LNCAP (cell line): ENCODE data around the gene PHACTR1.

ENCODE experiments used
- CTCF ChIP-seq: fragments of 450-650 bp; IDR thresholded peaks from 2 replicates; pipeline ENCODE4 v1.5.1; 2017; ENCODE audit warnings: mild to moderate bottlenecking

Gene PHACTR1

GRCh38 chr6:12806796-12807195 lies 90.2 kb downstream of the PHACTR1 start:
- no peak for TF ChIP-seq CTCF

GRCh38 chr6:12811519-12811918 lies 95.0 kb downstream of the PHACTR1 start:
- TF ChIP-seq CTCF = no peak

- no peak for TF ChIP-seq CTCF
These were observed 96.8 kb downstream of the PHACTR1 start for GRCh38 chr6:12813321-12813720.

- no peak for TF ChIP-seq CTCF
These were observed 97.4 kb downstream of the PHACTR1 start for GRCh38 chr6:12814015-12814414.

GRCh38 chr6:12815089-12815488 lies 98.5 kb downstream of the PHACTR1 start:
- no peak for TF ChIP-seq CTCF

- no peak for TF ChIP-seq CTCF
These were observed 99.5 kb downstream of the PHACTR1 start for GRCh38 chr6:12815884-12816600.

- no peak for TF ChIP-seq CTCF
These were observed 101.8 kb downstream of the PHACTR1 start for GRCh38 chr6:12818324-12818723.

GRCh38 chr6:12823847-12824246 lies 107.3 kb downstream of the PHACTR1 start:
- TF ChIP-seq CTCF = no peak
